Measurements from ENCODE around the gene TRAM2.

TRAM2 gene

GRCh38 chr6:52594221-52594620, 17.4 kb upstream of the TRAM2 start:
- WGBS (ENCODE audit: insufficient coverage, insufficient read length), result no CpG with 5 or more reads among the region's 5 CpGs

GRCh38 chr6:52591832-52592231, 15.0 kb upstream of the TRAM2 start:
- Histone ChIP-seq H3K4me3 (ENCODE audit: low read length) (no peak overlapping the region), H3K36me3 (ENCODE audit: control insufficient read depth, insufficient read depth, low read length) (no peaks in the 10 kb centered on the region), H3K4me1 (ENCODE audit: control insufficient read depth, insufficient read depth, low read length) (no peaks in the 10 kb centered on the region), H3K9me3 (ENCODE audit: control insufficient read depth, insufficient read depth, low read length) (no peaks in the 10 kb centered on the region; the same call in 1 of the 2 replicates), H3K27me3 (ENCODE audit: control insufficient read depth, insufficient read depth, low read length) (no peaks in the 10 kb centered on the region), H3K27ac (ENCODE audit: low read length) (no peak overlapping the region)
- DNase-seq (ENCODE audit: low read depth, low spot score), result no peak
- WGBS (ENCODE audit: insufficient coverage, insufficient read length), result no CpG with 5 or more reads among the region's 1 CpG

More at GRCh38 chr6:52594221-52594620, 17.4 kb upstream of the TRAM2 start:
- H3K36me3 ChIP-seq (ENCODE audit: control insufficient read depth, insufficient read depth, low read length), result no peaks in the 10 kb centered on the region
- DNase-seq (ENCODE audit: low read depth, low spot score), result no peak
- no peaks in the 10 kb centered on the region for H3K27me3 ChIP-seq (ENCODE audit: control insufficient read depth, insufficient read depth, low read length)
- no peaks in the 10 kb centered on the region for H3K4me1 ChIP-seq (ENCODE audit: control insufficient read depth, insufficient read depth, low read length)
- H3K4me3 ChIP-seq (ENCODE audit: low read length), result no peak overlapping the region
- no peaks in the 10 kb centered on the region for H3K9me3 ChIP-seq (ENCODE audit: control insufficient read depth, insufficient read depth, low read length)
- H3K27ac ChIP-seq (ENCODE audit: low read length), result no peak overlapping the region

GRCh38 chr6:52590152-52590891, 13.5 kb upstream of the TRAM2 start:
- DNase-seq (ENCODE audit: low read depth, low spot score), result no peak
- Histone ChIP-seq H3K27ac (ENCODE audit: low read length) (no peak overlapping the region), H3K27me3 (ENCODE audit: control insufficient read depth, insufficient read depth, low read length) (no peaks in the 10 kb centered on the region), H3K4me3 (ENCODE audit: low read length) (no peak overlapping the region), H3K4me1 (ENCODE audit: control insufficient read depth, insufficient read depth, low read length) (no peaks in the 10 kb centered on the region), H3K9me3 (ENCODE audit: control insufficient read depth, insufficient read depth, low read length) (no peaks in the 10 kb centered on the region; the same call in 1 of the 2 replicates), H3K36me3 (ENCODE audit: control insufficient read depth, insufficient read depth, low read length) (no peaks in the 10 kb centered on the region)
- WGBS (ENCODE audit: insufficient coverage, insufficient read length), result no CpG with 5 or more reads among the region's 5 CpGs

- no peak overlapping the region for H3K4me3 ChIP-seq (ENCODE audit: low read length)
- no peaks in the 10 kb centered on the region for H3K27me3 ChIP-seq (ENCODE audit: control insufficient read depth, insufficient read depth, low read length)
- DNase-seq (ENCODE audit: low read depth, low spot score), result no peak
- no peak overlapping the region for H3K27ac ChIP-seq (ENCODE audit: low read length)
- H3K4me1 ChIP-seq (ENCODE audit: control insufficient read depth, insufficient read depth, low read length), result no peaks in the 10 kb centered on the region
- no peaks in the 10 kb centered on the region for H3K36me3 ChIP-seq (ENCODE audit: control insufficient read depth, insufficient read depth, low read length)
- WGBS (ENCODE audit: insufficient coverage, insufficient read length), result no CpG with 5 or more reads among the region's 1 CpG
- H3K9me3 ChIP-seq (ENCODE audit: control insufficient read depth, insufficient read depth, low read length), result no peaks in the 10 kb centered on the region; the same call in 1 of the 2 replicates
These were observed 11.8 kb upstream of the TRAM2 start for GRCh38 chr6:52588710-52589091.

GRCh38 chr6:52588087-52588709, 11.3 kb upstream of the TRAM2 start:
- H3K27me3 ChIP-seq (ENCODE audit: control insufficient read depth, insufficient read depth, low read length), result no peaks in the 10 kb centered on the region
- no peaks in the 10 kb centered on the region for H3K36me3 ChIP-seq (ENCODE audit: control insufficient read depth, insufficient read depth, low read length)
- no peaks in the 10 kb centered on the region; the same call in 1 of the 2 replicates for H3K9me3 ChIP-seq (ENCODE audit: control insufficient read depth, insufficient read depth, low read length)
- no peak for DNase-seq (ENCODE audit: low read depth, low spot score)
- WGBS (ENCODE audit: insufficient coverage, insufficient read length), result no CpG with 5 or more reads among the region's 8 CpGs
- no peak overlapping the region for H3K4me3 ChIP-seq (ENCODE audit: low read length)
- H3K27ac ChIP-seq (ENCODE audit: low read length), result no peak overlapping the region
- no peaks in the 10 kb centered on the region for H3K4me1 ChIP-seq (ENCODE audit: control insufficient read depth, insufficient read depth, low read length)

GRCh38 chr6:52587001-52587400, 10.1 kb upstream of the TRAM2 start:
- H3K36me3 ChIP-seq (ENCODE audit: control insufficient read depth, insufficient read depth, low read length), result no peaks in the 10 kb centered on the region
- no peak for DNase-seq (ENCODE audit: low read depth, low spot score)
- 100% methylated on average over 1 of the region's 3 CpGs for WGBS (ENCODE audit: insufficient coverage, insufficient read length)
- no peaks in the 10 kb centered on the region; the same call in 1 of the 2 replicates for H3K9me3 ChIP-seq (ENCODE audit: control insufficient read depth, insufficient read depth, low read length)
- H3K4me3 ChIP-seq (ENCODE audit: low read length), result no peak overlapping the region
- H3K27me3 ChIP-seq (ENCODE audit: control insufficient read depth, insufficient read depth, low read length), result no peaks in the 10 kb centered on the region
- no peaks in the 10 kb centered on the region for H3K4me1 ChIP-seq (ENCODE audit: control insufficient read depth, insufficient read depth, low read length)
- H3K27ac ChIP-seq (ENCODE audit: low read length), result no peak overlapping the region

GRCh38 chr6:52584203-52584602, 7.3 kb upstream of the TRAM2 start:
- Histone ChIP-seq H3K27me3 (ENCODE audit: control insufficient read depth, insufficient read depth, low read length) (no peaks in the 10 kb centered on the region), H3K27ac (ENCODE audit: low read length) (no peak overlapping the region), H3K4me1 (ENCODE audit: control insufficient read depth, insufficient read depth, low read length) (no peaks in the 10 kb centered on the region), H3K36me3 (ENCODE audit: control insufficient read depth, insufficient read depth, low read length) (no peaks in the 10 kb centered on the region), H3K4me3 (ENCODE audit: low read length) (no peak overlapping the region), H3K9me3 (ENCODE audit: control insufficient read depth, insufficient read depth, low read length) (no peaks in the 10 kb centered on the region; the same call in 1 of the 2 replicates)
- WGBS (ENCODE audit: insufficient coverage, insufficient read length), result no CpG with 5 or more reads among the region's 3 CpGs
- DNase-seq (ENCODE audit: low read depth, low spot score), result no peak

- Histone ChIP-seq H3K4me1 (ENCODE audit: control insufficient read depth, insufficient read depth, low read length) (no peaks in the 10 kb centered on the region), H3K9me3 (ENCODE audit: control insufficient read depth, insufficient read depth, low read length) (no peaks in the 10 kb centered on the region), H3K36me3 (ENCODE audit: control insufficient read depth, insufficient read depth, low read length) (no peaks in the 10 kb centered on the region), H3K27ac (ENCODE audit: low read length) (no peak overlapping the region), H3K27me3 (ENCODE audit: control insufficient read depth, insufficient read depth, low read length) (no peaks in the 10 kb centered on the region), H3K4me3 (ENCODE audit: low read length) (no peak overlapping the region)
- no CpG with 5 or more reads among the region's 6 CpGs for WGBS (ENCODE audit: insufficient coverage, insufficient read length)
- DNase-seq (ENCODE audit: low read depth, low spot score), result no peak
These were observed 6.1 kb upstream of the TRAM2 start for GRCh38 chr6:52582996-52583395.

GRCh38 chr6:52582446-52582845, 5.6 kb upstream of the TRAM2 start:
- Histone ChIP-seq H3K4me3 (ENCODE audit: low read length) (no peak overlapping the region), H3K27me3 (ENCODE audit: control insufficient read depth, insufficient read depth, low read length) (no peaks in the 10 kb centered on the region), H3K27ac (ENCODE audit: low read length) (no peak overlapping the region), H3K36me3 (ENCODE audit: control insufficient read depth, insufficient read depth, low read length) (no peaks in the 10 kb centered on the region), H3K9me3 (ENCODE audit: control insufficient read depth, insufficient read depth, low read length) (no peaks in the 10 kb centered on the region), H3K4me1 (ENCODE audit: control insufficient read depth, insufficient read depth, low read length) (no peaks in the 10 kb centered on the region)
- WGBS (ENCODE audit: insufficient coverage, insufficient read length), result no CpG with 5 or more reads among the region's 3 CpGs
- DNase-seq (ENCODE audit: low read depth, low spot score), result no peak

GRCh38 chr6:52580905-52581304, 4.0 kb upstream of the TRAM2 start:
- H3K27me3 ChIP-seq (ENCODE audit: control insufficient read depth, insufficient read depth, low read length), result no peaks in the 10 kb centered on the region
- no peaks in the 10 kb centered on the region; the same call in 1 of the 2 replicates for H3K4me1 ChIP-seq (ENCODE audit: control insufficient read depth, insufficient read depth, low read length)
- H3K9me3 ChIP-seq (ENCODE audit: control insufficient read depth, insufficient read depth, low read length), result no peaks in the 10 kb centered on the region
- H3K36me3 ChIP-seq (ENCODE audit: control insufficient read depth, insufficient read depth, low read length), result no peaks in the 10 kb centered on the region
- no peak overlapping the region for H3K4me3 ChIP-seq (ENCODE audit: low read length)
- DNase-seq (ENCODE audit: low read depth, low spot score), result no peak
- no CpG with 5 or more reads among the region's 7 CpGs for WGBS (ENCODE audit: insufficient coverage, insufficient read length)
- no peak overlapping the region for H3K27ac ChIP-seq (ENCODE audit: low read length)

Data from iPS DF 6.9 (cell line).